Ovary (tissue), 3 donors: ENCODE measurements around the gene UBE2E3.

Experiments
- CTCF ChIP-seq, 3 donors: fragments of 450-650 bp in 2 of 3; fragments of 200-600 bp in 1 of 3; IDR thresholded peaks; one replicate each; pipeline versions ENCODE4 v1.5.1 to v1.8.0; 2016 to 2022; ENCODE audit warnings: antibody characterized with exemption in 3 of 3, mild to moderate bottlenecking in 1 of 3
- EP300 ChIP-seq: sonication (generic); formaldehyde crosslinking; IDR thresholded peaks from one replicate; pipeline ENCODE4 v1.6.1; 2017; ENCODE audit warnings: antibody characterized with exemption
- POLR2A ChIP-seq: fragments of 450-650 bp; IDR thresholded peaks from one replicate; pipeline ENCODE4 v1.6.1; 2017; ENCODE audit warnings: antibody characterized with exemption, mild to moderate bottlenecking, moderate library complexity
- donor health status: DM: no; HTN: no; CAD: no.

- TF ChIP-seq CTCF (IDR thresholded peaks at IDR 0.05) (no peak), POLR2A (no peak), EP300 (no peak)
These were observed 33.2 kb upstream of the UBE2E3 start for GRCh38 chr2:180947208-180947689.
